HepG2 (cell line): Measurements from ENCODE around the gene LAMTOR1. TPM values are rescaled to one million over a fixed set of nuclear protein-coding genes. Genes with fewer than 3 reads are reported as not detected.

Experiments
- ATF7 ChIP-seq, 2 experiments: fragments of 450-650 bp in 1 of 2; sonication (generic) in 1 of 2; formaldehyde crosslinking in 1 of 2; IDR thresholded peaks; 2 replicates each; pipeline versions ENCODE4 v1.4.0 to v1.6.1; 2016 to 2020; ENCODE audit warnings: antibody characterized with exemption in 1 of 2, mild to moderate bottlenecking in 1 of 2, missing genetic modification reagents in 1 of 2
- CREM ChIP-seq, 2 experiments: sonication (generic) in 1 of 2; formaldehyde crosslinking in 1 of 2; IDR thresholded peaks; 2 replicates each; pipeline versions ENCODE4 v1.4.0 to v1.6.1; 2016 to 2020; ENCODE audit warnings: antibody characterized with exemption in 1 of 2, mild to moderate bottlenecking in 1 of 2, missing genetic modification reagents in 1 of 2
- IRF2 ChIP-seq: IDR thresholded peaks from 2 replicates; pipeline ENCODE4 v1.6.1; 2018; ENCODE audit warnings: missing genetic modification reagents, missing compliant biosample characterization
- KDM4B ChIP-seq: sonication (generic); formaldehyde crosslinking; IDR thresholded peaks from 2 replicates; pipeline ENCODE4 v1.4.0; 2020; ENCODE audit warnings: missing genetic modification reagents
- KLF12 ChIP-seq: sonication (generic); formaldehyde crosslinking; IDR thresholded peaks from 2 replicates; pipeline ENCODE4 v1.4.0; 2020; ENCODE audit warnings: missing genetic modification reagents, borderline replicate concordance
- KLF13 ChIP-seq: sonication (generic); formaldehyde crosslinking; IDR thresholded peaks from 2 replicates; pipeline ENCODE4 v1.4.0; 2020; ENCODE audit warnings: mild to moderate bottlenecking, missing genetic modification reagents
- KLF16 ChIP-seq, 2 experiments: sonication (generic) in 1 of 2; formaldehyde crosslinking in 1 of 2; IDR thresholded peaks; 2 replicates each; pipeline versions ENCODE4 v1.6.1 to v1.8.0; 2016 to 2023; ENCODE audit warnings: missing genetic modification reagents in 2 of 2, missing compliant biosample characterization in 1 of 2
- MAZ ChIP-seq, 2 experiments: sonication (generic) in 1 of 2; formaldehyde crosslinking in 1 of 2; IDR thresholded peaks; 2 replicates each; pipeline versions ENCODE4 v1.5.0 to v1.6.1; 2012 to 2020; ENCODE audit warnings: low read depth in 2 of 2, mild to moderate bottlenecking in 2 of 2, borderline replicate concordance in 1 of 2, improper control_type of control experiment in 1 of 2, low read length in 1 of 2, missing genetic modification reagents in 1 of 2, moderate library complexity in 1 of 2
- MLX ChIP-seq: IDR thresholded peaks from 2 replicates; pipeline ENCODE4 v1.6.1; 2016
- NPAS2 ChIP-seq: sonication (generic); formaldehyde crosslinking; IDR thresholded peaks from 2 replicates; pipeline ENCODE4 v1.8.0; 2022; ENCODE audit warnings: mild to moderate bottlenecking, missing genetic modification reagents, borderline replicate concordance
- PRDM10 ChIP-seq: sonication (generic); formaldehyde crosslinking; IDR thresholded peaks from 2 replicates; pipeline ENCODE4 v1.4.0; 2020; ENCODE audit warnings: low read depth, missing genetic modification reagents
- RCOR2 ChIP-seq: IDR thresholded peaks from 2 replicates; pipeline ENCODE4 v1.6.1; 2016; ENCODE audit warnings: missing biosample characterization, missing genetic modification reagents
- SMARCE1 ChIP-seq: fragments of 450-650 bp; IDR thresholded peaks from 2 replicates; pipeline ENCODE4 v1.6.1; 2017; ENCODE audit warnings: borderline replicate concordance
- TRIM22 ChIP-seq: fragments of 450-650 bp; IDR thresholded peaks from 2 replicates; pipeline ENCODE4 v1.6.1; 2017
- ZBTB34 ChIP-seq: sonication (generic); formaldehyde crosslinking; IDR thresholded peaks from 2 replicates; pipeline ENCODE4 v1.8.0; 2022; ENCODE audit warnings: mild to moderate bottlenecking, missing genetic modification reagents
- ZFYVE20 ChIP-seq: sonication (generic); formaldehyde crosslinking; IDR thresholded peaks from 2 replicates; pipeline ENCODE4 v1.8.0; 2023; ENCODE audit warnings: low read depth, mild to moderate bottlenecking, moderate library complexity, missing genetic modification reagents, borderline replicate concordance
- ZNF367 ChIP-seq: sonication (generic); formaldehyde crosslinking; IDR thresholded peaks from 2 replicates; pipeline ENCODE4 v1.4.0; 2020; ENCODE audit warnings: missing genetic modification reagents, borderline replicate concordance
- ZNF484 ChIP-seq: sonication (generic); formaldehyde crosslinking; IDR thresholded peaks from 2 replicates; pipeline ENCODE4 v1.5.1; 2020; ENCODE audit warnings: mild to moderate bottlenecking, low read depth, missing genetic modification reagents, borderline replicate concordance
- ZNF660 ChIP-seq: sonication (generic); formaldehyde crosslinking; IDR thresholded peaks from 2 replicates; pipeline ENCODE4 v1.5.1; 2020; ENCODE audit warnings: mild to moderate bottlenecking, low read depth, missing genetic modification reagents, borderline replicate concordance
- ZNF672 ChIP-seq: sonication (generic); formaldehyde crosslinking; IDR thresholded peaks from 2 replicates; pipeline ENCODE4 v1.8.1; 2022; ENCODE audit warnings: missing genetic modification reagents
- ZNF761 ChIP-seq: sonication (generic); formaldehyde crosslinking; conservative IDR thresholded peaks from 2 replicates; pipeline ENCODE4 v1.4.0; 2020; ENCODE audit warnings: mild to moderate bottlenecking, missing genetic modification reagents
- polyA plus RNA-seq, 8 experiments: library from polyadenylated mRNA; depleted of rRNA in 3 of 8; stranded (reverse) in 7 of 8; unstranded in 1 of 8; fragments of >200 nt; fragmentation: Illumina TruSeq in 4 of 8; extraction: Trizol in 4 of 8; gene quantifications; 2 replicates each; pipeline versions ENCODE4 v1.2.1 to v1.2.3, GENCODE V29; 2011 to 2016; ENCODE audit warnings: low read depth in 4 of 8, missing spikeins in 1 of 8, mixed read lengths in 1 of 8; ENCODE audit not compliant: insufficient read depth in 1 of 8
- total RNA-seq, 5 experiments: library from RNA; depleted of rRNA; stranded (reverse); fragments of >200 nt; fragmentation: Illumina TruSeq; extraction: Trizol; gene quantifications; 2 replicates each; pipeline ENCODE4 v1.2.3, GENCODE V29; 2016; ENCODE audit warnings: low read depth in 1 of 5

The LAMTOR1 gene
- total and polyA plus RNA-seq, 2 of the 13 experiments (the other 11 are each of a cell fraction or from before 2014, with no cell fraction given) = 60.4 to 66.0 TPM

GRCh38 chr11:72112143-72112977 is 9.3 kb upstream of the LAMTOR1 start, which contains the start of gene ANAPC15 (continued):
- TF ChIP-seq ZNF761 (CRISPR knock-in tag) = 0 out of 2 replicates have a peak, but pooled peaks have one; percentile 25
- no peak for TF ChIP-seq ZBTB34 (CRISPR knock-in tag)
- no peak; the same call in 1 of the 2 replicates for TF ChIP-seq KLF12 (CRISPR knock-in tag)
- TF ChIP-seq KLF16 (CRISPR knock-in tag; IDR thresholded peaks at IDR 0.05) = peak in 1 of 2 experiments; percentile 52; a peak in 1 of 4 replicates
- no peak for TF ChIP-seq ZNF660 (CRISPR knock-in tag)
- no peak for TF ChIP-seq KDM4B
- TF ChIP-seq ZNF672 (CRISPR knock-in tag) = no peak
- no peak for TF ChIP-seq ATF7 (IDR thresholded peaks at IDR 0.05)
- TF ChIP-seq ATF7 (CRISPR knock-in tag; IDR thresholded peaks at IDR 0.05) = no peak
- TF ChIP-seq KLF13 (CRISPR knock-in tag) = 0 out of 2 replicates have a peak, but pooled peaks have one; percentile 45
- 0 out of 2 replicates have a peak, but pooled peaks have one; percentile 46 for TF ChIP-seq ZNF367 (CRISPR knock-in tag)
- TF ChIP-seq MLX (CRISPR knock-in tag) = 0 out of 2 replicates have a peak, but pooled peaks have one; percentile 32
- peak; percentile 51 for TF ChIP-seq IRF2 (CRISPR knock-in tag)
- no peak for TF ChIP-seq ZFYVE20 (CRISPR knock-in tag)
- TF ChIP-seq CREM (IDR thresholded peaks at IDR 0.05) = peak; percentile 94
- no peak for TF ChIP-seq CREM (CRISPR knock-in tag; IDR thresholded peaks at IDR 0.05)
- TF ChIP-seq TRIM22 = no peak
- TF ChIP-seq ZNF484 (CRISPR knock-in tag) = no peak
- no peak for TF ChIP-seq NPAS2 (CRISPR knock-in tag)
- TF ChIP-seq PRDM10 = 0 out of 2 replicates have a peak, but pooled peaks have one; percentile 6
- TF ChIP-seq SMARCE1 = no peak
- no peak for TF ChIP-seq RCOR2 (CRISPR knock-in tag)
- 0 out of 2 replicates have a peak, but pooled peaks have one; percentile 55 for TF ChIP-seq MAZ (IDR thresholded peaks at IDR 0.05; ENCODE audit: borderline replicate concordance, low read depth, low read length)
- TF ChIP-seq MAZ (CRISPR knock-in tag; IDR thresholded peaks at IDR 0.05; ENCODE audit: low read depth) = peak; percentile 55; the same call in 1 of the 2 replicates
